ENCODE measurements around the gene UNC13D. TPM values are rescaled to one million over a fixed set of nuclear protein-coding genes. Genes with fewer than 3 reads are reported as not detected.

Gene UNC13D
- total RNA-seq, 1 donor from 2014 or later = 2.7 TPM

- peaks cover 4% of the 10 kb centered on the region for H3K36me3 ChIP-seq (ENCODE audit: insufficient read depth, low read length)
- peak; percentile 93 for TF ChIP-seq CTCF (IDR thresholded peaks at IDR 0.05; ENCODE audit: insufficient read depth, low read depth, low read length)
- TF ChIP-seq EZH2 (IDR thresholded peaks at IDR 0.05; ENCODE audit: insufficient read depth, low read length) = no peak
- Mint-ChIP-seq H3K4me3 (ENCODE audit: unreplicated experiment) (peak overlapping the region; percentile 92), H3K36me3 (ENCODE audit: low read depth, unreplicated experiment) (peaks cover 10% of the 10 kb centered on the region), H3K9me3 (ENCODE audit: unreplicated experiment) (no peaks in the 10 kb centered on the region), H3K27me3 (ENCODE audit: low read depth, unreplicated experiment) (no peaks in the 10 kb centered on the region), H3K27ac (ENCODE audit: unreplicated experiment) (peak overlapping the region; percentile 99), H3K4me1 (ENCODE audit: low read depth, unreplicated experiment) (peaks cover 23% of the 10 kb centered on the region)
- FAIRE-seq = no peak
- peaks cover 9% of the 10 kb centered on the region for H4K20me1 ChIP-seq (ENCODE audit: insufficient read depth, low read length)
- H3K4me1 ChIP-seq (ENCODE audit: insufficient read depth, low read length) = peaks cover 28% of the 10 kb centered on the region
- no peaks in the 10 kb centered on the region for H3K27me3 ChIP-seq (ENCODE audit: insufficient read depth, low read length)
- peak; percentile 27 for DNase-seq (ENCODE audit: low read depth)
- H2AFZ ChIP-seq (ENCODE audit: low read depth, low read length) = peak overlapping the region; percentile 48
- peaks cover 44% of the 10 kb centered on the region for H3K79me2 ChIP-seq (ENCODE audit: insufficient read depth, low read length)
- H3K4me2 ChIP-seq (ENCODE audit: low read length) = peak overlapping the region; percentile 60
- H3K27ac ChIP-seq (ENCODE audit: low read depth, low read length) = peak overlapping the region; percentile 64
- H3K4me3 ChIP-seq (ENCODE audit: insufficient read depth, low read depth, low read length) = peak overlapping the region; percentile 38
- no peaks in the 10 kb centered on the region for H3K9me3 ChIP-seq (ENCODE audit: insufficient read depth, low read depth, low read length)
- H3K9ac ChIP-seq (ENCODE audit: low read length) = peak overlapping the region; percentile 55
Observed at GRCh38 chr17:75783069-75783783, 61.0 kb downstream of the UNC13D start.

GRCh38 chr17:75779987-75780889, 64.0 kb downstream of the UNC13D start:
- DNase-seq (ENCODE audit: low read depth) (no peak), FAIRE-seq (no peak)
- Histone ChIP-seq H3K9me3 (ENCODE audit: insufficient read depth, low read depth, low read length) (no peaks in the 10 kb centered on the region), H2AFZ (ENCODE audit: low read depth, low read length) (no peak overlapping the region), H3K4me3 (ENCODE audit: insufficient read depth, low read depth, low read length) (no peak overlapping the region), H3K27me3 (ENCODE audit: insufficient read depth, low read length) (no peaks in the 10 kb centered on the region), H3K4me1 (ENCODE audit: insufficient read depth, low read length) (peaks cover 29% of the 10 kb centered on the region), H3K4me2 (ENCODE audit: low read length) (peak overlapping the region; percentile 67), H3K9ac (ENCODE audit: low read length) (no peak overlapping the region), H3K27ac (ENCODE audit: low read depth, low read length) (no peak overlapping the region), H4K20me1 (ENCODE audit: insufficient read depth, low read length) (peaks cover 39% of the 10 kb centered on the region), H3K79me2 (ENCODE audit: insufficient read depth, low read length) (peaks cover 35% of the 10 kb centered on the region), H3K36me3 (ENCODE audit: insufficient read depth, low read length) (peaks cover 23% of the 10 kb centered on the region)
- H3K4me1 Mint-ChIP-seq (ENCODE audit: low read depth, unreplicated experiment) = peaks cover 17% of the 10 kb centered on the region
- peak overlapping the region; percentile 96 for H3K4me3 Mint-ChIP-seq (ENCODE audit: unreplicated experiment)
- peaks cover 24% of the 10 kb centered on the region for H3K36me3 Mint-ChIP-seq (ENCODE audit: low read depth, unreplicated experiment)
- no peaks in the 10 kb centered on the region for H3K9me3 Mint-ChIP-seq (ENCODE audit: unreplicated experiment)
- no peak for TF ChIP-seq CTCF (IDR thresholded peaks at IDR 0.05; ENCODE audit: insufficient read depth, low read depth, low read length)
- no peak for TF ChIP-seq EZH2 (IDR thresholded peaks at IDR 0.05; ENCODE audit: insufficient read depth, low read length)
- H3K27ac Mint-ChIP-seq (ENCODE audit: unreplicated experiment) = peak overlapping the region; percentile 99
- H3K27me3 Mint-ChIP-seq (ENCODE audit: low read depth, unreplicated experiment) = no peaks in the 10 kb centered on the region
